NT2/D1 (cell line): ENCODE data around the gene SGMS2.

Experiments used
- DNase-seq: peaks from one replicate; pipeline ENCODE4 v3.0.0-alpha.2; 2011; ENCODE audit warnings: low read depth, low spot score
- H3K27me3 ChIP-seq: 2 replicates; pipeline ENCODE4 v1.6.0; 2011; ENCODE audit warnings: mild to moderate bottlenecking; ENCODE audit not compliant: insufficient read length, insufficient read depth
- H3K36me3 ChIP-seq: 2 replicates; pipeline ENCODE4 v1.6.1; 2011; ENCODE audit warnings: mild to moderate bottlenecking, low read length, mixed read lengths; ENCODE audit not compliant: insufficient read depth, insufficient read length
- H3K4me1 ChIP-seq: 2 replicates; pipeline ENCODE4 v1.5.1; 2011; ENCODE audit not compliant: insufficient read depth, insufficient read length
- H3K4me3 ChIP-seq: 2 replicates; pipeline ENCODE4 v1.5.1; 2011; ENCODE audit warnings: low read depth; ENCODE audit not compliant: insufficient read length
- H3K9ac ChIP-seq: 2 replicates; pipeline ENCODE4 v1.6.0; 2011; ENCODE audit warnings: low read depth; ENCODE audit not compliant: insufficient read length
- H3K9me3 ChIP-seq: 2 replicates; pipeline ENCODE4 v1.5.1; 2011; ENCODE audit warnings: mild to moderate bottlenecking, low read length; ENCODE audit not compliant: insufficient read depth
- SUZ12 ChIP-seq: IDR thresholded peaks from 2 replicates; pipeline ENCODE4 v1.6.1; 2011; ENCODE audit not compliant: insufficient read length, insufficient read depth; ENCODE audit errors: extremely low read depth
- YY1 ChIP-seq: IDR thresholded peaks from 2 replicates; pipeline ENCODE4 v1.6.1; 2011; ENCODE audit not compliant: insufficient read length, insufficient read depth
- ZNF274 ChIP-seq: IDR thresholded peaks from 2 replicates; pipeline ENCODE4 v1.6.1; 2011; ENCODE audit warnings: mild to moderate bottlenecking, low read depth, low read length

Gene SGMS2

DNA sequence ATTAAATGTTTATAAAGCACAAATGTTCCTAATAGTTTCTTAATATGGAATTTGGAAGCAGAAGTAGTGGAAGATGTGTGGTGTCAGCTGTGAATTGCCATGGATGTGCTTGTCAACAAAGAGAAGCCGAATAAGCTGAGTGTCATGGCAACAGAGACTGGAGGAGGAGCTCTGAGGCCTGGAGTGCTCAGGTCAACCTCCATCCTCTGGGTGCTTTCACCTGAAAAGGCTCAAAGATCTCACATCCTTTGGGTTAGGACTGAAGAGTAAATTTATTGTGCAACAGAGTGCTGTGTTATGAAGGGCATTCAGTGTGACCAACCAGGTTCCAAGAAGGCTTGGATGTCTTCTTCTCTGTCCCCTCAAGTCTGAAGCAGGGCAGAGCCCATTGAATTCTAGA, 18.7 kb downstream of the SGMS2 start:
- DNase-seq: no peak
- TF ChIP-seq ZNF274: no peak
- TF ChIP-seq SUZ12: no peak
- no peak for TF ChIP-seq YY1
- Histone ChIP-seq H3K4me3 (no peak overlapping the region), H3K4me1 (no peaks in the 10 kb centered on the region), H3K36me3 (no peaks in the 10 kb centered on the region), H3K27me3 (no peaks in the 10 kb centered on the region), H3K9me3 (no peaks in the 10 kb centered on the region), H3K9ac (no peak overlapping the region)

DNA sequence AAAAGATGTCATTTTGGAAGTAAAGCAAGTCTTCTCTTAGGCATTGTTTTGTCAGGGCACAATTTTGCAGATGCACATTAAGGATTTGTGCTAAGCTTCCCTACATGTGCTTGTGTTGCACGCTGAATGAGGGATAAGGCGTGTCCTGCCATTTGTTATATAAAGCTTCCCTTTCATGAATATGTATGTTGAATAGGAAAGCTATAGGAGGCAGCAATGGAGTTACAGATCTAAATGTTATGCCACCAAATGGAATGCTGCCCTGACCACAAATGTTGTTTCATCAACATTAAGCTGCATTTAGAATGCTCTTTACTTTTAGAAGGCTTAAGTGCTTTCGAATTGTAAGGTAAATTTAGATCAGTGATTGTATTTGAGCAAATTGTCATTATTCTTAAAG, 20.9 kb downstream of the SGMS2 start:
- H3K4me3 ChIP-seq: no peak overlapping the region
- H3K36me3 ChIP-seq: no peaks in the 10 kb centered on the region
- no peaks in the 10 kb centered on the region for H3K4me1 ChIP-seq
- TF ChIP-seq SUZ12 (no peak), YY1 (no peak), ZNF274 (no peak)
- DNase-seq: no peak
- no peaks in the 10 kb centered on the region for H3K9me3 ChIP-seq
- H3K27me3 ChIP-seq: no peaks in the 10 kb centered on the region
- H3K9ac ChIP-seq: no peak overlapping the region

- no peak for TF ChIP-seq SUZ12
- no peak for TF ChIP-seq ZNF274
- no peak for TF ChIP-seq YY1
- Histone ChIP-seq H3K27me3 (no peaks in the 10 kb centered on the region), H3K9me3 (no peaks in the 10 kb centered on the region), H3K4me3 (no peak overlapping the region), H3K36me3 (no peaks in the 10 kb centered on the region), H3K4me1 (no peaks in the 10 kb centered on the region), H3K9ac (no peak overlapping the region)
- no peak for DNase-seq
Observed at GRCh38 chr4:107850438-107850837, 25.7 kb downstream of the SGMS2 start.

GRCh38 chr4:107853444-107854355, 29.0 kb downstream of the SGMS2 start:
- Histone ChIP-seq H3K4me1 (no peaks in the 10 kb centered on the region), H3K4me3 (no peak overlapping the region)
- TF ChIP-seq ZNF274: no peak
- no peak for TF ChIP-seq SUZ12
- TF ChIP-seq YY1: no peak

GRCh38 chr4:107854356-107855022, 29.8 kb downstream of the SGMS2 start:
- no peak for DNase-seq

More at GRCh38 chr4:107853444-107854355, 29.0 kb downstream of the SGMS2 start:
- Histone ChIP-seq H3K27me3 (no peaks in the 10 kb centered on the region), H3K36me3 (no peaks in the 10 kb centered on the region), H3K9ac (no peak overlapping the region), H3K9me3 (no peaks in the 10 kb centered on the region)
- DNase-seq: no peak

DNA sequence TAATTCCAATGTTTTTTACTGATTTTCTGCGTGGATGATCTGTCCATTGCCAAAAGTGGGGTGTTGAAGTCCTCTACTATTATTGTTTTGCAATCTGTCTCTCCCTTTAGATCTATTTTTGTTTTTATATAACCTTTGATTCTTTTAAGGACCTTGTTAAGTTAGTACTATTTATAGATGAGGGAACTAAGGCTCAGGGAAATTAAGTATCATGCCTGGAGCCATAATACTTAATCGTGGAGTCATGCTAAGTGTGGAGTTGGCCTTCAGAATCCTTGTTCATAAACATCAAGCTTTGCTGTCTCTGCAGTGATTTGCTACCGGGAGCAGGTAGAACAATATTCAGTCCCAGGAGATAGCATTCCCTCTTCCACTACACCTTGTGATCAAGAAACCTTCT, 31.0 kb downstream of the SGMS2 start:
- H3K36me3 ChIP-seq: no peaks in the 10 kb centered on the region
- no peak for TF ChIP-seq SUZ12
- H3K27me3 ChIP-seq: no peaks in the 10 kb centered on the region
- no peak overlapping the region for H3K9ac ChIP-seq
- H3K9me3 ChIP-seq: no peaks in the 10 kb centered on the region
- no peak overlapping the region for H3K4me3 ChIP-seq
- H3K4me1 ChIP-seq: peaks cover 1% of the 10 kb centered on the region
- no peak for DNase-seq

More at GRCh38 chr4:107854356-107855022, 29.8 kb downstream of the SGMS2 start:
- Histone ChIP-seq H3K9me3 (no peaks in the 10 kb centered on the region), H3K36me3 (no peaks in the 10 kb centered on the region), H3K9ac (no peak overlapping the region), H3K4me1 (peaks cover under 1% of the 10 kb centered on the region), H3K27me3 (no peaks in the 10 kb centered on the region), H3K4me3 (no peak overlapping the region)
- TF ChIP-seq ZNF274: no peak
- no peak for TF ChIP-seq SUZ12
- TF ChIP-seq YY1: no peak

DNA sequence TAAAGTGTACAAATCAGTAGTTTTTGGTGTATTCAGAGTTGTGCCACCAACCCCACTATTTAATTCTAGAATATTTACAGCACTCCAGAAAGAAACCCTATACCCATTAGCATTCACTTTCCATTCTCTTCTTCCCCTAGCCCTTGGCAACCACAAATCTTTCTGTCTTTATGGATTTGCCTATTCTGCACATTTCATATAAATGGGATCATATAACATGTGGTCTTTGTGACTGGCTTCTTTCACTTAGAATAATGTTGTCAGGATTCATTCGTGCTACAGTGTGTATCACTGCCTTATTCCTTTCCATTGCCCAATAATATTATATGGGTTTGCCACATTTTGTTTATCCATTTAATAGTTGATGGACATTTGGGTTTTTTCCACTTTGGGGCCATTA, 32.2 kb downstream of the SGMS2 start:
- Histone ChIP-seq H3K9ac (no peak overlapping the region), H3K4me1 (peaks cover 1% of the 10 kb centered on the region), H3K9me3 (no peaks in the 10 kb centered on the region), H3K4me3 (no peak overlapping the region), H3K36me3 (no peaks in the 10 kb centered on the region), H3K27me3 (no peaks in the 10 kb centered on the region)
- no peak for DNase-seq
- TF ChIP-seq ZNF274 (no peak), YY1 (no peak), SUZ12 (no peak)
